ENCODE measurements around the gene TIGD4. TPM values are rescaled to one million over a fixed set of nuclear protein-coding genes. Genes with fewer than 3 reads are reported as not detected.

The TIGD4 gene
- total and polyA plus RNA-seq, 7 donors = 0.03 to 0.56 (median 0.12) TPM; not detected in 1

DNA sequence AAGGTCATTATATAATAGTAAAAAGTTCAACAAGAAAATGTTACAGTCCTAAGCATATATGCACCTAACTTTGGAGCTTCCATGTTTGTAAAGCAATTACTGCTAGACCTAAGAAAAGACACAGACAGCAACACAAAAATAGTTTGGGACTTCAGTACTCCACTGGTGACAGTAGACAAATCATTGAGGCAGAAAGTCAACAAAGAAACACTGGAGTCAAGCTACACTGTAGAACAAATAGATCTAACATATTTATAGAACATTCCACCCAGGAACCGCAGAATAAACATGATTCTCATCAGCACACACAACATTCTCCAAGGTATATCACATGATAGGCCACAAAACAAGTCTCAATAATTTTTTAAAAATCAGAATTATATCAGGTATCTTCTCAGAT lies 42.8 kb upstream of the TIGD4 start:
- 64 to 100% (median 93%) methylated on average over 1 of the region's 1 CpG for WGBS, 3 donors
- DNase-seq = no peak
- peaks cover 3% of the 10 kb centered on the region for H3K9me3 ChIP-seq
- TF ChIP-seq, protein P1, sequence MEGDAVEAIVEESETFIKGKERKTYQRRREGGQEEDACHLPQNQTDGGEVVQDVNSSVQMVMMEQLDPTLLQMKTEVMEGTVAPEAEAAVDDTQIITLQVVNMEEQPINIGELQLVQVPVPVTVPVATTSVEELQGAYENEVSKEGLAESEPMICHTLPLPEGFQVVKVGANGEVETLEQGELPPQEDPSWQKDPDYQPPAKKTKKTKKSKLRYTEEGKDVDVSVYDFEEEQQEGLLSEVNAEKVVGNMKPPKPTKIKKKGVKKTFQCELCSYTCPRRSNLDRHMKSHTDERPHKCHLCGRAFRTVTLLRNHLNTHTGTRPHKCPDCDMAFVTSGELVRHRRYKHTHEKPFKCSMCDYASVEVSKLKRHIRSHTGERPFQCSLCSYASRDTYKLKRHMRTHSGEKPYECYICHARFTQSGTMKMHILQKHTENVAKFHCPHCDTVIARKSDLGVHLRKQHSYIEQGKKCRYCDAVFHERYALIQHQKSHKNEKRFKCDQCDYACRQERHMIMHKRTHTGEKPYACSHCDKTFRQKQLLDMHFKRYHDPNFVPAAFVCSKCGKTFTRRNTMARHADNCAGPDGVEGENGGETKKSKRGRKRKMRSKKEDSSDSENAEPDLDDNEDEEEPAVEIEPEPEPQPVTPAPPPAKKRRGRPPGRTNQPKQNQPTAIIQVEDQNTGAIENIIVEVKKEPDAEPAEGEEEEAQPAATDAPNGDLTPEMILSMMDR (IDR thresholded peaks at IDR 0.05) = no peak
- H3K4me3 ChIP-seq = no peak overlapping the region
- H3K36me3 ChIP-seq (ENCODE audit: insufficient read depth in 1 of 2, low read depth in 1 of 2) = no peaks in the 10 kb centered on the region
- intact Hi-C loops (cut with DNase I) = no loop called here
- H3K27ac ChIP-seq = no peak overlapping the region
- no peak for ATAC-seq
- no peaks in the 10 kb centered on the region for H3K27me3 ChIP-seq (ENCODE audit: insufficient read depth in 3 of 3, low read length in 2 of 3)
- H3K4me1 ChIP-seq = no peaks in the 10 kb centered on the region

DNA sequence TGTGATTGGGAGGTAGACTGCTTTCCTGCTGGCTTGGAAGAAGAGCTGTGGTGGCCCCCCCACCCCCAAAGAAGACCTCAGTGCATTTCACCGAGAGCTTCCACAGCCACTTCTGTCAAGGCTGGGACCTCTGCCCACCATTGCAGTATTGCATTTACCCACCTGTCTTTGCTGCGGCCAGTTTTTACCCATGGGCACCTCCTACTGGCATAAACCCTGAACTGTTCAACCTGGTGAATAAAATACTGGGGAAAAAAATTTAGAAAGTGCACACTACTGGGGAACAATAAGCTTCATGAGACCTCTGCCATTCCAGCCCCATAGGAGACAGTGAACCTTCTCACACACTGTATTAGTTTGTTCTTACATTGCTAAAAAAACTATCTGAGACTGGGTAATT lies 40.5 kb upstream of the TIGD4 start:
- Histone ChIP-seq H3K4me3 (no peak overlapping the region), H3K27ac (no peak overlapping the region), H3K36me3 (ENCODE audit: insufficient read depth in 1 of 2, low read depth in 1 of 2) (no peaks in the 10 kb centered on the region), H3K27me3 (ENCODE audit: insufficient read depth in 3 of 3, low read length in 2 of 3) (no peaks in the 10 kb centered on the region), H3K9me3 (no peaks in the 10 kb centered on the region), H3K4me1 (peaks cover 5% of the 10 kb centered on the region)
- TF ChIP-seq, protein P1 (IDR thresholded peaks at IDR 0.05) = no peak
- intact Hi-C loops (cut with DNase I) = no loop called here
- WGBS, 3 donors = 95 to 100% (median 97%) methylated on average over 2 of the region's 2 CpGs
- DNase-seq (no peak), ATAC-seq (no peak)

DNA sequence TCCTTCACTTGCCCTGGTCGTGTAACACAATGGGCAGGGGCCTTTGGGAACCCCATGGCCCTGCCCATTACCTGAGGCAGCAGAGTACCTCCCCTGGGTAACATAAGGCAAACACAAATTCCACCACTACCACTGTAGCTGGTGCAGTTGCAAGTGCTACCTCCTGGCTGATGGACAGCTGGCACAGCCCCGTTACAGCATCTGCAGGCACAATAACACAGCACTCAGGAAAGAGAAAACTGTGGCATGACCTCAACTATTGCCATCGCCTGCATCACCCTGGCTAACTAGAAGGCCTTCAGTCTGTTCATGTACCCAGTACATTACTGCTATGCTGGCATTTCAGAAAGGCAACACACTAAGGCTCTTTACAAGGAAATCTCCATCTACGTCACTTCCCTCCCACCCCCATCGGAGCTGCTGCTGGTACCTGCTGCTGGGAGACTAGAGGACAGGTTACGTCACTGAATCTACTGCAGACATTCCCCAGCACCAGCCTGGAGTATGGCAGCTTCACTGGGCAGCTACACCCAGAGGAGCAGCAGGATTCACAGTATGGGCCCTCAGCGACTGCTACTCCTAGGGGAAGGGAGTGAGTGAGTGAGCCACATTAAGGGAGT lies 39.6 kb upstream of the TIGD4 start:
- DNase-seq (no peak), ATAC-seq (no peak)
- H3K27ac ChIP-seq = no peak overlapping the region
- H3K36me3 ChIP-seq (ENCODE audit: insufficient read depth in 1 of 2, low read depth in 1 of 2) = no peaks in the 10 kb centered on the region
- peaks cover 5% of the 10 kb centered on the region for H3K4me1 ChIP-seq
- H3K4me3 ChIP-seq = no peak overlapping the region
- TF ChIP-seq, protein P1 (IDR thresholded peaks at IDR 0.05) = no peak
- intact Hi-C loops (cut with DNase I) = no loop called here
- H3K9me3 ChIP-seq = no peaks in the 10 kb centered on the region
- 82 to 93% (median 82%) methylated on average over 7 of the region's 7 CpGs for WGBS, 3 donors
- H3K27me3 ChIP-seq (ENCODE audit: insufficient read depth in 3 of 3, low read length in 2 of 3) = no peaks in the 10 kb centered on the region

DNA sequence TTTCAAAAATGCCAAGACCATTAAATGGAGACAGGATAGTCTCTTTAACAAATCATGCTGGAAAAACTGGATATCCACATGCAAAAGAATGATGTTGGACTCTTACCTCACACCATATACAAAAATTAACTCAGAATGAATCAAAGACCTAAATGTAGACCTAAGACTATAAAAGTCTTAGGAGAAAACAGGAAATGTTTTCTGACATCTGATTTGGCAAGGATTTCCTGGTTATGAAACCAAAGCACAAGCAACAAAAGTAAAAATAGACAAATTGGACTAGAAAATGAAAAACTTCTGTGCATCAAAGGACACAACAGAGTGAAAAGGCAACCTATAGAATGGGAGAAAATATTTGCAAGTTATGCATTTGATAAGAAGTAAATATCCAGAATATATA lies 37.8 kb upstream of the TIGD4 start:
- no peak overlapping the region for H3K27ac ChIP-seq
- no peaks in the 10 kb centered on the region for H3K36me3 ChIP-seq (ENCODE audit: insufficient read depth in 1 of 2, low read depth in 1 of 2)
- ATAC-seq (no peak), DNase-seq (no peak)
- H3K9me3 ChIP-seq = peaks cover 3% of the 10 kb centered on the region
- TF ChIP-seq, protein P1 (IDR thresholded peaks at IDR 0.05) = no peak
- H3K27me3 ChIP-seq (ENCODE audit: insufficient read depth in 3 of 3, low read length in 2 of 3) = no peaks in the 10 kb centered on the region
- H3K4me1 ChIP-seq = peaks cover 5% of the 10 kb centered on the region
- H3K4me3 ChIP-seq = no peak overlapping the region
- intact Hi-C loops (cut with DNase I) = no loop called here

DNA sequence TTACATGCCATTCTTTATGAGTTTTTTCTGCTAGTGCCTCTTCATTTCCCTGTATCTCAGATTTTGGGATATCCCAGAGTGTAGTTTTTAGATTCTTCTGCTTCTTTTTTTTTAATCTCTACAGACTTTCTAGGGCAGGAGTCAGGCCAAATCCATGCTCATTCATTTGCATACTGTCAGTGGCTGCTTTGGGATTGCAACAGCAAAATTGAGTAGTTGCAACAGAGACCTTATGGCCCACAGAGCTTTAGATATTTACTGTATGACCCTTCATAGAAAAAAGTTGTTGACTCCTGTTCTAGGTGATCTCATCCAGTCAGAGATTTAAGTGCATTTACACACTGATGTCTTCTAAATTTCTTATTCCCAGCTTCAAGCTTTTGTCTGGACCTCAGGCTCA lies 35.5 kb upstream of the TIGD4 start:
- peaks cover 3% of the 10 kb centered on the region for H3K9me3 ChIP-seq
- no peaks in the 10 kb centered on the region for H3K36me3 ChIP-seq (ENCODE audit: insufficient read depth in 1 of 2, low read depth in 1 of 2)
- intact Hi-C loops (cut with DNase I) = no loop called here
- H3K4me1 ChIP-seq = peaks cover 5% of the 10 kb centered on the region
- ATAC-seq (no peak), DNase-seq (no peak)
- no peak overlapping the region for H3K4me3 ChIP-seq
- no peaks in the 10 kb centered on the region for H3K27me3 ChIP-seq (ENCODE audit: insufficient read depth in 3 of 3, low read length in 2 of 3)
- TF ChIP-seq, protein P1 (IDR thresholded peaks at IDR 0.05) = no peak
- no peak overlapping the region for H3K27ac ChIP-seq

Measured in psoas muscle (tissue), 8 donors.